GM23338 (cell line): ENCODE data around the gene CYP46A1. TPM values are rescaled to one million over a fixed set of nuclear protein-coding genes. Genes with fewer than 3 reads are reported as not detected.

Experiments
- ATAC-seq: fragments of 200-7000 bp; cut with Tn5 transposase; 3 replicates; pipeline ENCODE4 v1.9.1; 2020
- DNase-seq: peaks from one replicate; pipeline ENCODE4 v3.0.0-alpha.2; 2015; ENCODE audit warnings: low spot score
- H2AFZ ChIP-seq: fragments of 200-600 bp; sonication (generic); 2 replicates; pipeline ENCODE4 v1.8.0; 2016; ENCODE audit warnings: antibody characterized with exemption, mild to moderate bottlenecking, moderate library complexity
- H3F3A ChIP-seq: fragments of 200-600 bp; sonication (generic); replicated peaks from 2 replicates; pipeline ENCODE4 v1.8.0; 2017; ENCODE audit warnings: antibody characterized with exemption, mixed run types, low read depth
- H3K27ac ChIP-seq: fragments of 200-600 bp; sonication (generic); 2 replicates; pipeline ENCODE4 v1.6.1; 2016; ENCODE audit warnings: low read depth
- H3K27me3 ChIP-seq: fragments of 200-600 bp; sonication (generic); 2 replicates; pipeline ENCODE4 v1.8.0; 2016; ENCODE audit warnings: mild to moderate bottlenecking, mixed run types, moderate library complexity; ENCODE audit not compliant: insufficient read depth
- H3K36me3 ChIP-seq: fragments of 200-600 bp; sonication (generic); 2 replicates; pipeline ENCODE4 v1.8.0; 2016; ENCODE audit warnings: mild to moderate bottlenecking; ENCODE audit not compliant: insufficient read depth
- H3K4me1 ChIP-seq: fragments of 200-600 bp; sonication (generic); 2 replicates; pipeline ENCODE4 v1.8.0; 2016; ENCODE audit warnings: mild to moderate bottlenecking, moderate library complexity; ENCODE audit not compliant: insufficient read depth
- H3K4me2 ChIP-seq: fragments of 200-600 bp; sonication (generic); 2 replicates; pipeline ENCODE4 v1.7.1; 2017; ENCODE audit warnings: mixed run types
- H3K4me3 ChIP-seq: fragments of 200-600 bp; sonication (generic); 2 replicates; pipeline ENCODE4 v1.6.1; 2016; ENCODE audit warnings: mixed run types
- H3K79me2 ChIP-seq: fragments of 200-600 bp; sonication (generic); replicated peaks from 2 replicates; pipeline ENCODE4 v1.8.0; 2017; ENCODE audit warnings: mild to moderate bottlenecking; ENCODE audit not compliant: insufficient read depth
- H3K9me2 ChIP-seq: fragments of 200-600 bp; sonication (generic); 2 replicates; pipeline ENCODE4 v1.8.0; 2017; ENCODE audit not compliant: insufficient read depth
- H4K20me1 ChIP-seq: fragments of 200-600 bp; sonication (generic); replicated peaks from 2 replicates; pipeline ENCODE4 v1.8.0; 2017; ENCODE audit warnings: mild to moderate bottlenecking; ENCODE audit not compliant: insufficient read depth
- H3K27ac Mint-ChIP-seq: 2 replicates; pipeline ENCODE4 v1.8.0; 2020; ENCODE audit warnings: inconsistent platforms, mild to moderate bottlenecking, moderate library complexity, mixed read lengths
- H3K27me3 Mint-ChIP-seq: 3 replicates; pipeline ENCODE4 v1.8.0; 2022; ENCODE audit warnings: low read depth, mild to moderate bottlenecking, moderate library complexity, mixed read lengths, inconsistent platforms; ENCODE audit not compliant: insufficient read depth, poor library complexity
- H3K36me3 Mint-ChIP-seq: 3 replicates; pipeline ENCODE4 v1.8.0; 2021; ENCODE audit warnings: low read depth, mild to moderate bottlenecking, inconsistent platforms, moderate library complexity, mixed read lengths
- H3K4me1 Mint-ChIP-seq: 3 replicates; pipeline ENCODE4 v1.8.0; 2020; ENCODE audit warnings: mild to moderate bottlenecking, inconsistent platforms, mixed read lengths
- H3K4me3 Mint-ChIP-seq: 3 replicates; pipeline ENCODE4 v1.8.0; 2021; ENCODE audit warnings: moderate library complexity, mild to moderate bottlenecking, inconsistent platforms, mixed read lengths
- H3K9me3 Mint-ChIP-seq: 3 replicates; pipeline ENCODE4 v1.8.0; 2020; ENCODE audit warnings: moderate library complexity, mild to moderate bottlenecking, inconsistent platforms, mixed read lengths
- CREB1 ChIP-seq: fragments of 250-450 bp; sonication (Bioruptor Pico); IDR thresholded peaks from 2 replicates; pipeline ENCODE4 v1.5.0; 2020; ENCODE audit warnings: low read depth, mild to moderate bottlenecking, moderate library complexity
- CTCF ChIP-seq, 2 experiments: fragments of 200-600 bp in 1 of 2; sonication (generic) in 1 of 2; conservative IDR thresholded peaks; 2 replicates each; pipeline versions ENCODE4 v1.5.1 to v1.6.1; 2016 to 2017; ENCODE audit warnings: antibody characterized with exemption in 2 of 2, low read depth in 2 of 2, mild to moderate bottlenecking in 2 of 2, moderate library complexity in 1 of 2
- EZH2 ChIP-seq: fragments of 200-600 bp; sonication (generic); IDR thresholded peaks from one replicate; pipeline ENCODE4 v1.8.0; 2017; ENCODE audit warnings: antibody characterized with exemption, mild to moderate bottlenecking, low read depth; ENCODE audit not compliant: unreplicated experiment
- EZH2phosphoT487 ChIP-seq: fragments of 200-600 bp; sonication (generic); IDR thresholded peaks from one replicate; pipeline ENCODE4 v1.8.1; 2018; ENCODE audit warnings: antibody characterized with exemption; ENCODE audit not compliant: unreplicated experiment
- JUNB ChIP-seq: IDR thresholded peaks from one replicate; pipeline ENCODE4 v1.6.1; 2016; ENCODE audit warnings: antibody characterized with exemption; ENCODE audit not compliant: unreplicated experiment
- NANOG ChIP-seq: IDR thresholded peaks from 2 replicates; pipeline ENCODE4 v1.6.1; 2016; ENCODE audit warnings: antibody characterized with exemption, borderline replicate concordance
- POLR2AphosphoS5 ChIP-seq: IDR thresholded peaks from 2 replicates; pipeline ENCODE4 v1.6.1; 2016; ENCODE audit warnings: antibody characterized with exemption, low read depth
- REST ChIP-seq: IDR thresholded peaks from one replicate; pipeline ENCODE4 v1.6.1; 2018; ENCODE audit warnings: antibody characterized with exemption; ENCODE audit not compliant: unreplicated experiment
- STAT1 ChIP-seq: IDR thresholded peaks from one replicate; pipeline ENCODE4 v1.6.1; 2016; ENCODE audit warnings: antibody characterized with exemption; ENCODE audit not compliant: unreplicated experiment
- ZNF114 ChIP-seq: fragments of 250-450 bp; sonication (Bioruptor Pico); IDR thresholded peaks from 2 replicates; pipeline ENCODE4 v1.5.0; 2020; ENCODE audit warnings: mild to moderate bottlenecking, moderate library complexity
- ZNF331 ChIP-seq: fragments of 250-450 bp; sonication (Bioruptor Pico); IDR thresholded peaks from 2 replicates; pipeline ENCODE4 v1.5.0; 2020; ENCODE audit warnings: low read depth, mild to moderate bottlenecking, moderate library complexity
- polyA plus RNA-seq: library from polyadenylated mRNA; unstranded; fragments of >200 nt; fragmentation: Nextera tagmentation; extraction: Ambion mirVana; gene quantifications from 2 replicates; pipeline ENCODE4 v1.2.1, GENCODE V29; 2016
- total RNA-seq: library from RNA; depleted of rRNA; stranded (reverse); fragments of >200 nt; shearing (Covaris generic); gene quantifications from 2 replicates; pipeline ENCODE4 v1.2.3, GENCODE V29; 2014
- TF ChIP-seq, protein P1 (sequence below): IDR thresholded peaks from 2 replicates; pipeline ENCODE4 v1.6.1; 2016; ENCODE audit warnings: antibody characterized with exemption
- TF ChIP-seq, protein P2 (sequence below): fragments of 250-450 bp; sonication (Bioruptor Pico); IDR thresholded peaks from 2 replicates; pipeline ENCODE4 v1.5.0; 2020; ENCODE audit warnings: mild to moderate bottlenecking, moderate library complexity

CYP46A1 gene
- total and polyA plus RNA-seq, 2 experiments from 2014 or later = 0.59 to 0.66 TPM

DNA sequence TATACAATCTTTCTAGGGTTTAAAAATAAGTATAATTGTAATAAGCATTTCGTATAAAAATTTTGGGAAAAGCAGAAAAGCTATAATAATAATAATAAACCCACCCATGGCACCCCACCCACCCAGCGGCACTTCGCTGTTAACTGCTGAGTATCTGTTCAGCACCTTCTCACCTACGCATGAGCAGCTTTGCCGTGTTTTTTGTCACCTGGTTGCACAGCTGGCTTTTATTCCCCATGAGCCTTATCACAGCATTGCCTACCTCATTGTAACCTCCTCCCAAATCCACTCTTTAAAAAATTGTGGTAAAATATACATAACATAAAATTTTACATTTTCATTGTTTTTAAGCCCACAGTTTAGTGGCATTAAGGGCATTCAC lies 34.7 kb downstream of the CYP46A1 start:
- no peak for DNase-seq
- H3K4me1 Mint-ChIP-seq = peaks cover 5% of the 10 kb centered on the region; the same call in 2 of the 3 replicates
- H3K4me1 ChIP-seq = no peaks in the 10 kb centered on the region
- no peaks in the 10 kb centered on the region for H3K9me3 Mint-ChIP-seq
- no peaks in the 10 kb centered on the region for H3K27me3 ChIP-seq
- no peak overlapping the region for H3K27ac ChIP-seq
- TF ChIP-seq EZH2 (no peak), REST (no peak), NANOG (no peak), CTCF (conservative IDR thresholded peaks at IDR 0.05; ENCODE audit: low read depth in 2 of 2) (no peak), EZH2phosphoT487 (no peak), STAT1 (no peak), ZNF331 (CRISPR knock-in tag) (no peak), CREB1 (CRISPR knock-in tag) (no peak), ZNF114 (CRISPR knock-in tag) (no peak), POLR2AphosphoS5 (no peak), JUNB (no peak)
- TF ChIP-seq, protein P1, sequence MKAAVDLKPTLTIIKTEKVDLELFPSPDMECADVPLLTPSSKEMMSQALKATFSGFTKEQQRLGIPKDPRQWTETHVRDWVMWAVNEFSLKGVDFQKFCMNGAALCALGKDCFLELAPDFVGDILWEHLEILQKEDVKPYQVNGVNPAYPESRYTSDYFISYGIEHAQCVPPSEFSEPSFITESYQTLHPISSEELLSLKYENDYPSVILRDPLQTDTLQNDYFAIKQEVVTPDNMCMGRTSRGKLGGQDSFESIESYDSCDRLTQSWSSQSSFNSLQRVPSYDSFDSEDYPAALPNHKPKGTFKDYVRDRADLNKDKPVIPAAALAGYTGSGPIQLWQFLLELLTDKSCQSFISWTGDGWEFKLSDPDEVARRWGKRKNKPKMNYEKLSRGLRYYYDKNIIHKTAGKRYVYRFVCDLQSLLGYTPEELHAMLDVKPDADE = no peak
- TF ChIP-seq, protein P2, sequence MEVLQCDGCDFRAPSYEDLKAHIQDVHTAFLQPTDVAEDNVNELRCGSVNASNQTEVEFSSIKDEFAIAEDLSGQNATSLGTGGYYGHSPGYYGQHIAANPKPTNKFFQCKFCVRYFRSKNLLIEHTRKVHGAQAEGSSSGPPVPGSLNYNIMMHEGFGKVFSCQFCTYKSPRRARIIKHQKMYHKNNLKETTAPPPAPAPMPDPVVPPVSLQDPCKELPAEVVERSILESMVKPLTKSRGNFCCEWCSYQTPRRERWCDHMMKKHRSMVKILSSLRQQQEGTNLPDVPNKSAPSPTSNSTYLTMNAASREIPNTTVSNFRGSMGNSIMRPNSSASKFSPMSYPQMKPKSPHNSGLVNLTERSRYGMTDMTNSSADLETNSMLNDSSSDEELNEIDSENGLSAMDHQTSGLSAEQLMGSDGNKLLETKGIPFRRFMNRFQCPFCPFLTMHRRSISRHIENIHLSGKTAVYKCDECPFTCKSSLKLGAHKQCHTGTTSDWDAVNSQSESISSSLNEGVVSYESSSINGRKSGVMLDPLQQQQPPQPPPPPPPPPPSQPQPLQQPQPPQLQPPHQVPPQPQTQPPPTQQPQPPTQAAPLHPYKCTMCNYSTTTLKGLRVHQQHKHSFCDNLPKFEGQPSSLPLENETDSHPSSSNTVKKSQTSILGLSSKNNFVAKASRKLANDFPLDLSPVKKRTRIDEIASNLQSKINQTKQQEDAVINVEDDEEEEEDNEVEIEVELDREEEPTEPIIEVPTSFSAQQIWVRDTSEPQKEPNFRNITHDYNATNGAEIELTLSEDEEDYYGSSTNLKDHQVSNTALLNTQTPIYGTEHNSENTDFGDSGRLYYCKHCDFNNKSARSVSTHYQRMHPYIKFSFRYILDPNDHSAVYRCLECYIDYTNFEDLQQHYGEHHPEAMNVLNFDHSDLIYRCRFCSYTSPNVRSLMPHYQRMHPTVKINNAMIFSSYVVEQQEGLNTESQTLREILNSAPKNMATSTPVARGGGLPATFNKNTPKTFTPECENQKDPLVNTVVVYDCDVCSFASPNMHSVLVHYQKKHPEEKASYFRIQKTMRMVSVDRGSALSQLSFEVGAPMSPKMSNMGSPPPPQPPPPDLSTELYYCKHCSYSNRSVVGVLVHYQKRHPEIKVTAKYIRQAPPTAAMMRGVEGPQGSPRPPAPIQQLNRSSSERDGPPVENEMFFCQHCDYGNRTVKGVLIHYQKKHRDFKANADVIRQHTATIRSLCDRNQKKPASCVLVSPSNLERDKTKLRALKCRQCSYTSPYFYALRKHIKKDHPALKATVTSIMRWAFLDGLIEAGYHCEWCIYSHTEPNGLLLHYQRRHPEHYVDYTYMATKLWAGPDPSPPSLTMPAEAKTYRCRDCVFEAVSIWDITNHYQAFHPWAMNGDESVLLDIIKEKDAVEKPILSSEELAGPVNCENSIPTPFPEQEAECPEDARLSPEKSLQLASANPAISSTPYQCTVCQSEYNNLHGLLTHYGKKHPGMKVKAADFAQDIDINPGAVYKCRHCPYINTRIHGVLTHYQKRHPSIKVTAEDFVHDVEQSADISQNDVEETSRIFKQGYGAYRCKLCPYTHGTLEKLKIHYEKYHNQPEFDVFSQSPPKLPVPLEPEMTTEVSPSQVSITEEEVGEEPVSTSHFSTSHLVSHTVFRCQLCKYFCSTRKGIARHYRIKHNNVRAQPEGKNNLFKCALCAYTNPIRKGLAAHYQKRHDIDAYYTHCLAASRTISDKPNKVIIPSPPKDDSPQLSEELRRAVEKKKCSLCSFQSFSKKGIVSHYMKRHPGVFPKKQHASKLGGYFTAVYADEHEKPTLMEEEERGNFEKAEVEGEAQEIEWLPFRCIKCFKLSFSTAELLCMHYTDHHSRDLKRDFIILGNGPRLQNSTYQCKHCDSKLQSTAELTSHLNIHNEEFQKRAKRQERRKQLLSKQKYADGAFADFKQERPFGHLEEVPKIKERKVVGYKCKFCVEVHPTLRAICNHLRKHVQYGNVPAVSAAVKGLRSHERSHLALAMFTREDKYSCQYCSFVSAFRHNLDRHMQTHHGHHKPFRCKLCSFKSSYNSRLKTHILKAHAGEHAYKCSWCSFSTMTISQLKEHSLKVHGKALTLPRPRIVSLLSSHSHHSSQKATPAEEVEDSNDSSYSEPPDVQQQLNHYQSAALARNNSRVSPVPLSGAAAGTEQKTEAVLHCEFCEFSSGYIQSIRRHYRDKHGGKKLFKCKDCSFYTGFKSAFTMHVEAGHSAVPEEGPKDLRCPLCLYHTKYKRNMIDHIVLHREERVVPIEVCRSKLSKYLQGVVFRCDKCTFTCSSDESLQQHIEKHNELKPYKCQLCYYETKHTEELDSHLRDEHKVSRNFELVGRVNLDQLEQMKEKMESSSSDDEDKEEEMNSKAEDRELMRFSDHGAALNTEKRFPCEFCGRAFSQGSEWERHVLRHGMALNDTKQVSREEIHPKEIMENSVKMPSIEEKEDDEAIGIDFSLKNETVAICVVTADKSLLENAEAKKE (CRISPR knock-in tag) = no peak
- H3K27me3 Mint-ChIP-seq = peaks cover 10% of the 10 kb centered on the region
- no peaks in the 10 kb centered on the region for H3K9me2 ChIP-seq
- H3K27ac Mint-ChIP-seq = no peak overlapping the region
- no peaks in the 10 kb centered on the region for H3F3A ChIP-seq
- H3K4me3 Mint-ChIP-seq = no peak overlapping the region
- ATAC-seq = no peak
- no peaks in the 10 kb centered on the region for H4K20me1 ChIP-seq
- H3K36me3 Mint-ChIP-seq = no peaks in the 10 kb centered on the region
- H3K79me2 ChIP-seq = no peaks in the 10 kb centered on the region
- H3K36me3 ChIP-seq = no peaks in the 10 kb centered on the region
- H3K4me3 ChIP-seq = no peak overlapping the region
- no peak overlapping the region for H3K4me2 ChIP-seq
- H2AFZ ChIP-seq = no peak overlapping the region
